Cardiac septum (tissue), 1 donor: ENCODE data around the gene BCOR. TPM values are rescaled to one million over a fixed set of nuclear protein-coding genes. Genes with fewer than 3 reads are reported as not detected.
A peak's percentile ranks its signal among the peaks of the same experiment; 100 is the strongest.

Experiments used
- DNase-seq: peaks from one replicate; pipeline ENCODE4 v3.0.0-alpha.2; 2020; ENCODE audit warnings: low spot score
- intact Hi-C: fragments of 100-400 bp; cut with DNase I; formaldehyde crosslinking; loops from one replicate; pipeline ENCODE4 v1.14.0; 2022
- long read RNA-seq: library from polyadenylated mRNA; unstranded; transcript quantifications from one replicate; pipeline ENCODE4 v2.0.0, GENCODE V29; 2021
- total RNA-seq: library from RNA; stranded (reverse); fragmentation: NEBNext Ultra II Directional; extraction: Animal tissue kit (Norgen Biotek cat#: 25700); gene quantifications from one replicate; pipeline ENCODE4 v1.2.1, GENCODE V29; 2021
- donor health status: DM: no; HTN: no; CAD: no.

The BCOR gene
- 24.2 TPM for total RNA-seq
- long read RNA-seq, partial matches to known transcripts: 15 of 27 reads
- long read RNA-seq, other reads (novel, unspliced or antisense): 12 of 27 reads

DNA sequence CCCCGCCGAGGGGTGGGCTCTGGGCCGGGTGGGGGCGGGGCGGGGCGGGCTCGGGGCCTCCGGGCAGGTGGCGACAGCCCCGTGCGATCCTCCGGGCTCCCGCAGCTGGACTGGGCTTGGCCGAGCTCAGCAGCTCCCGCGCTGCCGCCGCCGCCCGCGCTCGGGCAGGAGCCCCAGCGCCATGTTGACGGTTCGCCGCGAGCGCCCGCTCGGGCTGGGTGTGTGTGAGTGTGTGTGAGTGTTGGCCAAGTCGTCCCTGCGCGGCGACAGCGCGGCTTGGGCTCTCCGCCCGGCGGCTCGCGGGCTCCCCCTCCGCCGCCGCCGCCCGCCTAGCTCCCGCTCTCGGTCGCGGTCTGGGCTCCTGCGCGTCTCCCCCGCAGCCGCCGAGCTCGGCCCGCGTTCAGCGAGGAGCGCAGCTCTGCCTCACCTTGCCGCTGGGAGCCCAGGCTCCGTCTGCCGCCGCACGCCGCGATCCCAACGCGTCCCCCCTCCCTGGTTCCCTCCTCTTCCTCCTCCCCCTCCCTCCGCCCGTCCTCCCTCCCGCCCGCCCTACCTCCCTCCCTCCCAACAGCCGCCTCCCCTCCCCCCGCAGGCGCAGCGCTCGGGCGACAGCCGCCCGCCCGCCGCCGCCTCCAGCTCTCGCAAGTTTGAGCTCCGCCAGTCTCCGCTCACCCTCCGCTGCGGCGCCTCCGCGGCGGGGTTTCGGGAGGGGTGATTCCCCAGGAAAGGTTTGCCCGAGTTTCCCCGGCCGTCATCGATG lies at the start of gene BCOR:
BCOR (minus strand) TSS at position 455 of the 760 bp plus-strand sequence. CDS start 20,029 bp downstream, outside the sequence.
- peak; percentile 84 for DNase-seq
- intact Hi-C loops: loop anchor here (1.0 to 2.0 kb wide), 2 partner anchors 75 to 83 kb away; no protein-coding TSS in a partner anchor

DNA sequence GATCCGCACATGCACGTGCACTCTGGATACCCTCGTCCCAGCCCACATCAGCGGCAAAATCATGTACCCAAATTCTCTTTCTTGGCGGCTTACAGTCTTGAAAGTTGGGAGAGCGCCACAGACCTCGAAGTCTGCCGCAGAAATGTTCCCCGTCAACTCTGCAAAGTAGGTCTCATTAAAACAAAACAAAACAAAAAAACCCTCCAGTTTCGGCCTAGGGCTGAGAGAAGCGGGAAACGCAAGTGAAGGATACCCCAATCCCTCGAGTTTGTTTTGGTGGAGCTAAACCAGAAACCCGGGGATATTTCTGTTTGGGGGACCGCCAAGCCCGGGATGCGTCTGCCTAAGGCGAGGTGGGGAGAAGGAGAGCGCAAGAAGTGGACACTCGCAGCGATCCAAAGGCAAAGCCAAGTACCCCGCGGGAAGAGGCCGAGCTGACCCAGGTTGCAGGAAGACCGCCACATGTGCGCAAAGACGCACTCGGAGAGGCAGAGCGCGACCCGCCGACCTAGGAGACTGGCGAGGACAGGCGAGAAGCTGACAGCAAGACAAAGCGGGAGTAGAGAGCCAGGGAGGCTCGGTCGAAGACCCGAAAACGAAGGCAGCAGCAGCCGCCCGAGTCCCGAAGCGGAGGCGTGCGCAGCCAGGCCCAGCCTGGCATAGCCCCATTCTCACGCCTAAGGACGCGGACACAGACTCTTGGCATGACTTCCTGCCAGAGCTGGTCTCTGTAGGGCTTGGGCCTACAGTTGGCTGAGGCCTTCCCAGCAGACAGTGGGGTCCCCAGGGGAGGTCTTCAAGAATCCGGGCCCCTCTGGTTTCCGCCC lies 49.6 kb upstream of the BCOR start:
- DNase-seq: no peak
- intact Hi-C loops: no loop called here

DNA sequence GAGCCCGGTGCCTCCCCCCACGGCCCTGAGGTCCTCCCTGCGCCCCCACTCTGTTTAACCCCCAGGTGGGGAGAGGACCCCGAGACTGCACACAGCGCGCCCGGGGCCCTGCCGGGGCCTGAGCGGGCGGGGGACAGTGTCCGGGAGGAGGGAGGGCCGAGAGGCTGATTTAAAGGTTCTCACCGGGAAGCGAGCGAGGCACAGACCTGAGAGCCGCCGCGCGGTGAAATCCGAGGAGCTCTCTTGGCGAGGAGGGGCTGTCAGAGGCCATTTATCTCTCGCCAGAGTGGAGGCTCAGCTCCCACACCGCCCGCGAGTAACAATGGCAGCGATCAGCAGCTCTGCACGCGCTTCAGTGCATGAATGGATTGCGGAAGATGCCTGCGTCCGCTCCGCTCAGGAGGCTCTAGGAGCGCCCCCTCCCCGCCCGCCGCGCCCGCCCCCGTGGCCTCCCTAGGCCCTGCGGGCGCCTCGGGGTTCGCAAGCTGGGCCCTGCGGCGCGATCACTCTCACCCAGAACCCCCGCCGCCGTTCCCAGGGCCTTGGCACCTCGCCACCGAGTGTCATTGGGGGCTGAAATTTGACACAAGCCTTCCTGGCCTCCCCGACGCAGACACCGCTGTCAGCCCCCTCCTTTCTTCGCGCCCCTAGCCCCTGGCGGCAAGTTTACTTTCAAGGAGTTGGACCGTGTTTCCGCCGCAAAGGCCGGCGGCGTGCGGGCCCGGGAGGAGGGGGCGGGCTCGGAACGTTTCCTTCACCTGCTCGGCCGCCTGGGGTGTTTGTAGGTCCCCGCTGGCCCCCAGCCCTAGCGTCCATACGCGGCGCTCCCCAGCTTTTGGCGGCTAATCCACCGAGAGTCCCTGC lies 48.7 kb upstream of the BCOR start:
- DNase-seq: peak; percentile 76
- intact Hi-C loops: no loop called here

DNA sequence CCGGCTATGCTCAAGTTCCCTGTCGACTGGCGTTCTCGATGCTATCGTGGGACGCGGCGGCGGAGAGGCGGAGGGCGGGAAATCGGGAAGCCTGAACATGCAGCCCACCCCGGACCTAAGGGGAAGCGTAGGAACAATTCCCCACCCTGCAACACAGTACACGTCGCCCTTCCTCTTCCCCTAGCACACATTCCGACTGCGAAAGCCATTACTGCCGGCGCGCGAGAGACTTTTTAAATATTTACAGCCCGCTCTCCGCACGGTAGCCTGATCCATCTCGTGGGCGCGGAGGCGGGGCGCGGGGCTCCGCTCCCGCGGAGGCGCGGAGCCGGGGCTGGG lies 48.1 kb upstream of the BCOR start:
- no peak for DNase-seq

DNA sequence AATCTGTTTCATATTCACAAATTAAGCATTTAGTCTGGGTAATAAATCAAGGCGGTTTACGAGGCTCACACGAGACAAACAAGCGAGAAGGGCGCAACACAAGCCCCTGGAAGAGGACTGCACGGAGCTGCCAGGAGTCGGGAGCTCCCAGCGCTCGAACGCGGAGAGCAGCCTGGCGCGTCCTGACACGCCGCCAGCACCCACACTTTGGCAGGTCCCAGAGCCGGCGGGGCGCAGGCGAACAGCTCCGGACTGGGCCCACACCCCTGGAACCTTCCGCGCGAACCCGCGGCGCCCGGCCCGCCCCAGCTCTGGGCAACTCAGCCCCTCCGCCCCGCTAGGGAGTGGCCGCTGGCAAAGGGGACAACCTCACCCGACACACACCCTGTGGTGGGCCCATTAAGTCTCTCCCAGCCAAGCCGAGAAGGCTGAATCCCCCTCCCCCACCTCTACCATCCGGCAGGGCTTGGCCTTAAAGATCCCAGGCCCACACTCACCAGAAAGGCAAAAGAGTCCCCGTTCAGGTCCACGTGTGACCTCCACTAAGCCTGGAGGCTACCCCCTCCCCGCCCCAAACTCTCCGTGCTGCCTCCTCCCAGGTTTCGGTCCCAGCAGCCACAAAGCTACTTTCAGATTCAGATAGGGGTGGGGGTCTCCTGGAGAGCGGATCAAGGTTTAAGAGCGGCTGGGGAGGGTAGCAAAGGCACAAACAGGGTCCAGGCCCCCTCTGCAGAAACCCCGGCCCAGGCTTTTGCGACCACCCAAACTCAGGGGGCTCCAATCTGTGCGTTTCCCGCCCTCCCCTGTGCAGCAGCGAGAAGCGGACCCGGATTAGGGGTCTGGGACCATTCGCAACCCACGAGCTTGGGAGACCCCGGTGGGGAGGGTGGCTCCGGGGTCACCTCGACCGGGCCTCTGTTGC lies 47.5 kb upstream of the BCOR start:
- no peak for DNase-seq
- intact Hi-C loops: no loop called here

More for the DNA sequence above, 48.1 kb upstream of the BCOR start:
- intact Hi-C loops: no loop called here

DNA sequence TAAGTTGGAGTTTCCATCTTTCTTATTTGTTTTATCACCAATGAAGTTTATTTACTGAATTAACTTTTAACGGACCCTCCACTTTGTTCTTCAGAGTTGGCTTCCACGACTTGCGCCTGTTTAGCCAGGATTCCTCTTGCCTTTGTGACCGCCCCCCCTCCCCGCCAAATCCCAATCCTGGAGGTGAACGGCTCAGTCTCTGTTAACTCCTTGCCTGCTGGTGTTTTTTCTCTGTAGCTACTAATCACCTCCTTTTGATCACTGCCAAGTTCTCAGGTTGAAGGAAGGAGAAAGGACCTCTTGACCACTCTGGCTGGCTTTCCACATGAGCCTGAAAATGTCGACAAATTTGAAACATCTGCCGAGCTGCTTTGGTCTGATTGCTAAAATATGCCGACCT lies 46.8 kb upstream of the BCOR start:
- intact Hi-C loops: no loop called here
- no peak for DNase-seq

DNA sequence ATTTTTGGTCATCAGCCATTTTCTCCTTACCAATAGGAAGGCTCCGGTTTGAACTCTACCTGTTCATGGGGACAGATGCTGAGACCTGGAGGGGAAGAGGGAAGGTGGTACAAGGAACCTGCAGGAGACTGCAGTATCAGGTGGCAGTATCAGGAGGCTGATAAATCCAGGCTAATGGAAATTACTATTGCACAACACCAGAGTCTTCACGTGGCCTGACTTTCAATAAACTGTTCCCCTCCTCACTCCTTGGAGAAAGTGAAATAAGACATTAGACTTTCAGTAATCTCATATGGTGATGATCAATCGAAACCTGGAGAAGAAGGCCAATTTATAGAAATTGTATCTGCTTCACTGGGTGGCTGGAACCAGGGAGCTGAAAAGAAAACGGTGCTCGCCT lies 46.2 kb upstream of the BCOR start:
- intact Hi-C loops: no loop called here
- no peak for DNase-seq

DNA sequence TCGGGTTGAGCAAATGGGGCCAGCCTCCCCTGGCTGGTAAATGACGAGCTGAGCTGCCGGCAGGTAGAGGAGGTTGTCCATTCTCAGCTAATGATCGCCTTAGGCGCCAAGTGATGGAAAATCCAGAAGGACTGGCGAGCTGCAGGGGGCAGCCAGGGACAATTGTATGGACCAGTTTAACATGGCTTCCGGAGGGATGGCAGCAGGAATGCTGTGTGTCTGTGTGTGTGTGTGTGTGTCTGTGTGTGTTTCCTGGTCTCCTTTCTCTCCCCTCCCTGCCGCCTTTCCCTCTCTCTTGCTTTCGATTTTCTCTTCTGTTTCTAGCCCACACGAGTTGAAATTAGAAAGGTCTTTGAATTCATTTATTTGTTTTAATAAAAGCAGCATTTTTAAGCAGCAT lies 45.2 kb upstream of the BCOR start:
- intact Hi-C loops: no loop called here
- DNase-seq: no peak

DNA sequence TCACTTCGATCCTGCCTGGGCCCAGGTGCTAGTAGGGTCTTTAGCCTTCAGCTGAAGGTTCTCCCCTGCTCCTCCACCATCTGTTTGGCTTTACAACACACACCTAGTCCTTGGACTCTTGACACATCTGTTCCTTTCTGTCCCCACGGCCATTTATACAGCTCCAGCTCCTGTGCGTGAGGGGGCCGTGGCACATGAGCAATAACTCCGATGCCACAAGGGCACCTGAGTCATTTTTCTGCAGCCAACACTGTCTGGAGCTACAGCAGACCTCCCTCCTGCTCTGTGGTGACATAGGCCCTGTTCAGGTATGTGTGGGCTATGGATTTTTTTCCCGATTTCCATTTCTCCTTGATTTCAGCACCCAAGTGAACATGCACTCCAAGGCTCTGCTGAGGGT lies 44.7 kb upstream of the BCOR start:
- DNase-seq: no peak
- intact Hi-C loops: no loop called here

DNA sequence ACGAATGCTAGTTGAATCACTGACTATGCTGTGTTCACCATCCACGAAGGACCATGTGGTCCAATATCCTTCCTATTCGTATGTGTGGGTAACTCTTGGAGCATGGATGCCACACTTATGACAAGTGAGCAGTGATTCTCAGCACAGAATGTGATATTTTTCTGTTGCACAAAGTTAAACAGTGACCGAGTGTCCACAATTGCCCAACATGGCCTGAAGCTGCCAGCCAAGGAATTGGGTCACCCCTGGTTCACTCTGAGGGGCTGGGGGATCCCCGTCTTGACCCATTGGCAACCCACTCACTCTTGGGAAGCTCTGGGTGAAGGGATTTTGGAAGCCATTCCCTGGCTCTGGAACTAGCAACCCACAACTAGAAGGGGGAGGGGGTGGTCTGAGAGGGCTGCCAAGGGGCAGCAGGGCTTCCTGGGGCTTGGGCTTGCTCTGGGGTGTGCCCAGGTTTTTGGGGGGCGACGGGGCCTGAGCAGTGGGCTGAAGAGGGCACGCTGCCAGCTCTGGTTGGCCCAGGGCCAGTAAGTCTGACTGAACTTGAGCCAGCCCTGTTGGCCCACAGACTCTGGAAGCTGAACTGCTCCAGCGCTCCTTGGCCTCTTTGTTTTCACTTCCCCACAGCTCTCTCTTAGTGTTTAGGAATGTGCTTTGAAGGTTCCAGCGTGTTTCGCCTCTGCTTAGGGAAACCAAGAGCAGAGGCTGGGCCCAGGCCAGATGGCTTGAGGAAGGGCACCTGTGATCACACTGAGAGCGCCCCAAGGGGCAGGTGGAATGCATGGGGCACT lies 43.1 kb upstream of the BCOR start:
- no peak for DNase-seq
- intact Hi-C loops: no loop called here

DNA sequence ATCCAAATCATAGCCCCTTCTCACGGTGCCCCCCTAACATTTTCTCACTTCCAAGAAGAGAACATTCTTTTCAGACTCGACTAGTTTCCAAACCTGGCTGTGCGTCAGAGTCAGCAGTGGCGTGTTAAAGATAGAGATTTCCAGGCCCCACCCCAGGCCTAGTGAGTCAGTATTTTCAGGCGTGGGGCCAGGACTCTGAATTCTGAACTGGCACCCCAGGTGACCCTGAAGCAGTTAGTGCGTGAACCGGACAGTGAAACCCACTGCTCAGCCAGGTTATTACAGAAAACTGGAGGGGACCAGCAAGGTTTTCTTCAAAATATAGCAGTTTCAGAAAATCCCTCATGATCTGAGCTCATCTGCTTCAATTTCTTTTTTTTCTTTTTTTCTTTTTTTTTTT lies 35.0 kb upstream of the BCOR start:
- intact Hi-C loops: no loop called here
- DNase-seq: peak; percentile 85

DNA sequence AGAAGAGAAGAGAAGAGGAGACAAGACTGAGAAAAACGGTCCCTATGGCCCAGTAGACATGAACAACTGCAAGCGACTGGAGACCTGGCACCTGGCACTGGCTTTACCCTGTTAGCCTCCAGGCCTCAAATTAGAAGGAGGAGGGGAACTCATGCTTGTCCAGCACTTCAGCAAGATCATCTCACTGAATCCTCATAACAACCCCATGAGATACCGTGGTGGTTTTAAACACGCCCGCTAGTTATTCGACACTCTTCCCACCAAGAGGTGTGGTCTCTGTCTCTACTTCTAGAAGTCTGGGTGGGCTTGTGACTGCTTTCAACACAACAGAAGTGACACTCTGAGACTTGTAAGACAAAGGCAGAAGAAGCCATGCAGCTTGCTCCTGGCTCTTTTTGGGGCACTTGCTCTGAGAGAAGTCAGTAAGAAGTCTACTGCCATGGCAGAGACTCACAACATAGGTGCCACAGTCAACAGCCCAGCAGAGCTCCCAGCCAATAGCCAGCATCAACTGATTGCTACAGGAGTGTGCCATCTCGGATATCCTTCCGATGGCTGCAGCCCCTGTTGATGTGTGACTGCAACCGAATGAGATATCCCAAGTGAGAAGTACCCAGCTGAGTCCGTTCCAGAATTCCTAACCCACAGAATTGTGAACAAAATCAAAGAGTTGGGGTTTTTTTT lies 34.0 kb upstream of the BCOR start:
- intact Hi-C loops: no loop called here
- DNase-seq: no peak

DNA sequence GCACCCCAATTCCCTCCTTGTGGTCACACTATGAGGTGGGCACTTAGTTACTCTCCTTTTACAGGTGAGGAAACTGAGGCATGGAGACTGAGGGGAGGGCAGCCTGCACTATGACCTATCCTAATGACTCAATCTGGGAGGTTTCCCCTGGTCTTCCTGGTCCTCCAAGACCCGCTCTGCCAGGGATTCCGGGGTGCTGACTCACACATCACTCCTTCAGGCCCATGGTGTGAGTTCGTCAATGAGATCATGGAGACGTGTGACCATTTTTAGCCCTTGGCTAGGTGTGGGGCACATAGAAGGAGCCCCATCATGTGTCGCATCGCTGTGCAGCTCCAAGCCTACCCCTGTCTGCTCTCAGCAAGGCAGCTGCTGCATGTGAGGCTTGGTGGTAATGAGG lies 32.4 kb upstream of the BCOR start:
- no peak for DNase-seq
- intact Hi-C loops: no loop called here

DNA sequence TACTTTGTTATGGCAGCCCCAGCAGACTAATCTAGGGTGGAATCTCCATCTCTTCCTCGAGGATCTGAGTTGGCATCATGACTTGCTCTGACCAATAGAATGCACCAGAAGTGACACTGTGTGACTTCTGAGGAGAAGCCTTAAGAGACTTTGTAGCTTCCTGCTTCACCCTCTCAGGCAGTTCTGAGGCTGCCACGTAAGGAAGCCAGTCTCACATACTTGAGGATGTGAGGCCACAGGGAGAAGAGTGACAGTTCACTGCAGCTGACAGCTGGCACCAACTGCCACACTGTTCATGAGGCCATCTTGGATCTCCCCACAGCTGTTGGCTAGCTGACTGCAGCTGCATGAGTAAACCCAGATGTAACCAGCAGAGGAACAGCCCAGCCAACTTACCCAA lies 29.3 kb upstream of the BCOR start:
- intact Hi-C loops: no loop called here
- no peak for DNase-seq

DNA sequence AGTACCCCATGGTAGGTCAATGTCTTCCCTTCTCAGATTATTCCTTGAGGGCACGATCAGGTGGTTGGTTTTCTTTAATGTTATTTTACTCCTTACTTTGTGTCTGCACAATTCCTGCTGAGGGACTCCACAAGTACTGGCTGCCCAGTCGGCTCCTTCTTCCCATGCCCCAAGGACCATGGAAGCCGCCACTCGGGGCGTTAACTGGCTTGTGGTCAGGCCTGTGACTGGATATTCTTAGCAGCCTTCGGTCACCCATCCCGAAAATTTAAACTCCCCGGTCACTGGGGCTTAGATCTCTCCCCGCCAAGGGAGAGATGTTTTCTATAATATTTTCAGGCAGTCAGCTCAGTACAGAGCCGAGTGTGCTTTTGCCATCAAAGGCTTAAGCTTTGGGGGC lies 24.7 kb upstream of the BCOR start:
- intact Hi-C loops: no loop called here
- DNase-seq: no peak

DNA sequence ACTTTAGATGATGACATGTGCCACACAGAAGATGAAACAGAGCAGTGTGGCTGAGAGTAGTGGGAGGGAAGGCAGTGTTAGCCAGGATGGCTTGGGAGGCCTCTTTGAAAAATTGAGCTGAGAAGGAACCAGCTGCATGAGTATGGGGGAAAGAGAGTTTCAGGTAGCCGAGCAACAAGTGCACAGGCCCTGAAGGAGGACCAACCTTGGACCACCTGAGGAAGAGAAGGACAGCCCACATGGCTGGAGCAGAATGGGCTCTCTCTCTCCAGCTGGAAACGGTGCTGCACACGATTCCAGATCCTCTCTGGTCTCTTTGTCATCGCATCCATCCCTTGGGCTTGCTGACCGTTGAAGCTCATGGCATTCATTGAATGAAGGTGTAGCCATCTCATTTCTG lies 23.9 kb upstream of the BCOR start:
- intact Hi-C loops: no loop called here
- no peak for DNase-seq

DNA sequence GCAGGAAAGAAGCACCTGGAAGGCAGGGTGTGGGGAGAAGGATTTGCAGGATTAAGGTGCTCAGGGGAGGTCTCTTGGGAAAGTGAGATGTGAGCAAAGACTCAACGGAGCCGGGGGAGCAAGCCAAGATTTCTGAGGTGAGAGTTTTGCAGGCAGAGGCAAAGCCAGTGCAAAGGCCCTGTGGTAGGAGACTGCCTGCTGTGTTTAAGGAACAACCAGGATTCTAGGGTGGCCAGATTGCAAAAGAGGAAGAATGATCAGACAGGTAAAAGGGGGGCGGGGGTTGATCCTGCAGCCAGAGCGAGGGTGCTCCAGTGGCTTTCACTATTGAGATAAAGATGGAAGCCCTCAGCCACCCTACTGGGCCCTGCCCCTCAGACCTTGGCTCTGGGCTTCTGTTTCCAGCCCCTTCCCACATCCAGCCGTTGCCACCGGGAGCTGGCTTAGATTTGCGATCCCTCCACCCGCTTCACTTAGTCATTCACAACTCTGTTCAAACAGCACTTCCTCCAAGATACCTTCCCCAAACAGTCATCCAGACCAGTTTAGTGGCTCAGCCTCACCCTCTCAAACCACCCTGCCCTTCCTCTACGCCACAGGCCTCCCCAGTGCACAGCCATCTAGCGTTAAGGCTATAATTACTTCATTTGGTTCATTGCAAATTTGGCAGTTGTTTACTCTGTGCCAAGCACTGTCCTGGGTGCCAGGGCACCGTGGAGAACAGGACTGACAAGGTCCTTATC lies 23.3 kb upstream of the BCOR start:
- DNase-seq: no peak
- intact Hi-C loops: no loop called here
